PC-9 (cell line): ENCODE results near the gene SIPA1. TPM values are rescaled to one million over a fixed set of nuclear protein-coding genes. Genes with fewer than 3 reads are reported as not detected.
A peak's percentile ranks its signal among the peaks of the same experiment; 100 is the strongest.

Source experiments
- BruUV-seq: library from RNA; stranded (reverse); fragments of 400-500 nt; replicated peaks from 2 replicates; lab custom pipeline; 2021; lab: Mats Ljungman, UMichigan
- CTCF ChIA-PET: fragments of 300-600 bp; sonication (Branson Sonifier 250); formaldehyde crosslinking; loops from one replicate; lab custom pipeline; 2022; ENCODE audit warnings: antibody characterized with exemption; lab: Charles Lee
- POLR2A ChIA-PET: fragments of 300-600 bp; sonication (Branson Sonifier 250); formaldehyde crosslinking; loops from one replicate; lab custom pipeline; 2022; ENCODE audit warnings: antibody characterized with exemption; ENCODE audit not compliant: unreplicated experiment; lab: Charles Lee
- DNase-seq, 2 experiments: peaks; one replicate each; pipeline versions ENCODE4 v3.0.0 to v3.0.0-alpha.2; 2015 to 2022; ENCODE audit warnings: mixed read lengths in 1 of 2
- H2AFZ ChIP-seq: fragments of 200-600 bp; sonication (generic); 2 replicates; pipeline ENCODE4 v1.8.1; 2017; ENCODE audit warnings: antibody characterized with exemption
- H3F3A ChIP-seq: fragments of 200-600 bp; sonication (generic); 2 replicates; pipeline ENCODE4 v1.8.1; 2017; ENCODE audit warnings: antibody characterized with exemption, mild to moderate bottlenecking, low read depth; ENCODE audit not compliant: insufficient read depth
- H3K27ac ChIP-seq: fragments of 200-600 bp; sonication (generic); 2 replicates; pipeline ENCODE4 v1.6.1; 2016; ENCODE audit warnings: mixed run types
- H3K27me3 ChIP-seq: fragments of 200-600 bp; sonication (generic); 2 replicates; pipeline ENCODE4 v1.6.1; 2016; ENCODE audit warnings: low read depth, mixed run types; ENCODE audit not compliant: insufficient read depth
- H3K36me3 ChIP-seq: fragments of 200-600 bp; sonication (generic); 2 replicates; pipeline ENCODE4 v1.6.1; 2016; ENCODE audit warnings: low read depth, mixed run types
- H3K4me1 ChIP-seq: fragments of 200-600 bp; sonication (generic); replicated peaks from 2 replicates; pipeline ENCODE4 v1.6.1; 2016; ENCODE audit warnings: mixed run types; ENCODE audit not compliant: insufficient read depth
- H3K4me2 ChIP-seq: fragments of 200-600 bp; sonication (generic); 2 replicates; pipeline ENCODE4 v1.6.1; 2017; ENCODE audit warnings: mixed run types
- H3K4me3 ChIP-seq: fragments of 200-600 bp; sonication (generic); 2 replicates; pipeline ENCODE4 v1.6.1; 2016; ENCODE audit warnings: mixed run types
- H3K79me2 ChIP-seq: fragments of 200-600 bp; sonication (generic); 2 replicates; pipeline ENCODE4 v1.6.1; 2017; ENCODE audit warnings: low read depth, mixed run types
- H3K9me2 ChIP-seq: fragments of 200-600 bp; sonication (generic); 2 replicates; pipeline ENCODE4 v1.8.1; 2017; ENCODE audit warnings: mild to moderate bottlenecking; ENCODE audit not compliant: insufficient read depth
- H3K9me3 ChIP-seq: fragments of 200-600 bp; sonication (generic); 2 replicates; pipeline ENCODE4 v1.8.1; 2016; ENCODE audit warnings: low read depth; ENCODE audit not compliant: insufficient read depth
- H4K20me1 ChIP-seq: fragments of 200-600 bp; sonication (generic); 2 replicates; pipeline ENCODE4 v1.8.1; 2017; ENCODE audit not compliant: insufficient read depth
- CTCF ChIP-seq: fragments of 200-600 bp; sonication (generic); conservative IDR thresholded peaks from 2 replicates; pipeline ENCODE4 v1.6.1; 2017; ENCODE audit warnings: mixed run types, antibody characterized with exemption, mild to moderate bottlenecking, moderate library complexity
- EZH2 ChIP-seq: fragments of 200-600 bp; sonication (generic); IDR thresholded peaks from 2 replicates; pipeline ENCODE4 v1.8.0; 2017; ENCODE audit warnings: antibody characterized with exemption, low read depth
- intact Hi-C: fragments of 100-400 bp; cut with micrococcal nuclease; formaldehyde crosslinking; loops from one replicate; pipeline ENCODE4 v1.10.0; 2022; ENCODE audit not compliant: unreplicated experiment
- total RNA-seq: library from RNA; stranded (reverse); gene quantifications from 2 replicates; pipeline ENCODE4 v1.2.3, GENCODE V29; 2021

Gene SIPA1
- total RNA-seq, 1 experiment from 2014 or later = 65.6 TPM

DNA sequence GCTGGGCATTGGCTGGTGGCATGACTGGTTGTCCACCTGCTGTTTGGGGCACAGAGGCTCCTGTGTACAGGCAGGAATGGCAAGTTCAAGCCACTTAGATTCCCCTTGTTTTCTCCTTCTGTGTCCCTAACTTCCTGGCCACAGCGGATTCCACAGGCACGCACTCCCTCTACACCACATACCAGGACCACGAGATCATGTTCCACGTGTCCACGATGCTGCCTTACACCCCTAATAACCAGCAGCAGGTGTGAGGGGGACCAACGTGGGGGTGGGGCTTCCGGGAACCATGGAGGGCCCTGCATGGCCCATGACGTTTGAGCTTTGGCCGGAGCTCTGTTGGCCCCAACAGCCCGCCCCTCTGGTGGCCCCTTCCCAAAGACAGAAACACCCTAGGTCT, 7.8 kb downstream of the SIPA1 start:
- CTCF ChIA-PET = no interaction called here

GRCh38 chr11:65646288-65646957, 8.5 kb downstream of the SIPA1 start:
- H3K27me3 ChIP-seq = no peaks in the 10 kb centered on the region
- no peaks in the 10 kb centered on the region for H4K20me1 ChIP-seq
- intact Hi-C loops = no loop called here
- H3K4me2 ChIP-seq = no peak overlapping the region
- TF ChIP-seq CTCF (no peak), EZH2 (no peak)
- H3K79me2 ChIP-seq = no peaks in the 10 kb centered on the region
- no TSS peak for BruUV-seq
- H2AFZ ChIP-seq = no peak overlapping the region
- no peaks in the 10 kb centered on the region for H3K9me3 ChIP-seq
- no peaks in the 10 kb centered on the region for H3K9me2 ChIP-seq
- POLR2A ChIA-PET = no interaction called here
- H3K4me1 ChIP-seq = peaks cover 13% of the 10 kb centered on the region
- DNase-seq = no peak
- H3K4me3 ChIP-seq = no peak overlapping the region
- CTCF ChIA-PET = no interaction called here
- no peak overlapping the region for H3K27ac ChIP-seq
- H3F3A ChIP-seq = peaks cover 28% of the 10 kb centered on the region
- H3K36me3 ChIP-seq = no peaks in the 10 kb centered on the region

More for the DNA sequence above, 7.8 kb downstream of the SIPA1 start:
- H3F3A ChIP-seq = peaks cover 20% of the 10 kb centered on the region
- no peaks in the 10 kb centered on the region for H4K20me1 ChIP-seq
- H3K27ac ChIP-seq = no peak overlapping the region
- DNase-seq = peak in 1 of 2 experiments; percentile 34
- no peak overlapping the region for H3K4me3 ChIP-seq
- no peak overlapping the region for H2AFZ ChIP-seq
- no peaks in the 10 kb centered on the region for H3K9me2 ChIP-seq
- H3K36me3 ChIP-seq = no peaks in the 10 kb centered on the region
- intact Hi-C loops = no loop called here
- TF ChIP-seq CTCF (no peak), EZH2 (no peak)
- H3K4me2 ChIP-seq = no peak overlapping the region
- no TSS peak for BruUV-seq
- no peaks in the 10 kb centered on the region for H3K27me3 ChIP-seq
- peaks cover 6% of the 10 kb centered on the region for H3K4me1 ChIP-seq
- no peaks in the 10 kb centered on the region for H3K79me2 ChIP-seq
- POLR2A ChIA-PET = no interaction called here
- no peaks in the 10 kb centered on the region for H3K9me3 ChIP-seq

- H3K4me3 ChIP-seq = no peak overlapping the region
Observed at GRCh38 chr11:65646958-65647701, 9.2 kb downstream of the SIPA1 start.

More at GRCh38 chr11:65646958-65647701, 9.2 kb downstream of the SIPA1 start:
- intact Hi-C loops = no loop called here
- peaks cover 35% of the 10 kb centered on the region for H3F3A ChIP-seq
- BruUV-seq = no TSS peak
- H3K4me1 ChIP-seq = peaks cover 20% of the 10 kb centered on the region
- H4K20me1 ChIP-seq = no peaks in the 10 kb centered on the region
- no peak overlapping the region for H2AFZ ChIP-seq
- H3K27me3 ChIP-seq = no peaks in the 10 kb centered on the region
- no peaks in the 10 kb centered on the region for H3K9me2 ChIP-seq
- H3K9me3 ChIP-seq = no peaks in the 10 kb centered on the region
- H3K27ac ChIP-seq = no peak overlapping the region
- H3K4me2 ChIP-seq = no peak overlapping the region
- no peaks in the 10 kb centered on the region for H3K36me3 ChIP-seq
- ChIA-PET POLR2A (no interaction called here), CTCF (no interaction called here)
- TF ChIP-seq CTCF = no peak
- TF ChIP-seq EZH2 = no peak
- DNase-seq = no peak
- H3K79me2 ChIP-seq = no peaks in the 10 kb centered on the region
